Measurements from ENCODE around the gene ABCC4. TPM values are rescaled to one million over a fixed set of nuclear protein-coding genes. Genes with fewer than 3 reads are reported as not detected.

ABCC4 gene
- total and polyA plus RNA-seq, 2 donors (not counting 1 experiment from before 2014, with no cell fraction given) = 1.8 to 7.1 TPM

DNA sequence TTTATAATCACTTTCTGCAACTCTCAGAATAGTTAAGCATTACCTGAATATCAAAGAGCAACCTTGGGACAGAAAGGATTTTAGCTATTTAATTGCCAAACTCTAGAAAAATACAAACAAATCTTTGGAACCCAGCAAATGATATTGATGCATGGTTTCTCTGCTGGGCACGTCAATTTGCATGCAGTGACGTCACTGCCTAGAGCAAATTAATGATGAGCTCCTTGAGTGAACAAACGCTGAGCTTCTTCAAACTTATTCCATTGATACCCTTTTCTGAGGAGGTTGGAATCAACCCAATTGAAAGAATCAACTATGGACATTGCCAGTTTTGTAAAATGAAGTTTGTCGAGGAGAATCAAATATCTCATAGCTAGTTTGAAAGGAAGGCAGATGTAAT is 329.0 kb downstream of the ABCC4 start:
- H3K27me3 Mint-ChIP-seq = peaks cover 20% of the 10 kb centered on the region
- CTCF ChIA-PET = no interaction called here

More for the DNA sequence above, 329.0 kb downstream of the ABCC4 start:
- no peaks in the 10 kb centered on the region for H3K9me3 Mint-ChIP-seq (ENCODE audit: insufficient read depth)
- no peak overlapping the region for H3K4me3 Mint-ChIP-seq
- DNase-seq (no peak), ATAC-seq (ENCODE audit: low read depth) (no peak)
- no peaks in the 10 kb centered on the region for H3K79me2 ChIP-seq (ENCODE audit: control insufficient read depth, insufficient read depth, low read length)
- no peak overlapping the region for H3K27ac Mint-ChIP-seq
- no peak overlapping the region for H3K4me2 ChIP-seq (replicated peaks; ENCODE audit: low read depth, low read length, poor library complexity, severe bottlenecking)
- H2AFZ ChIP-seq (ENCODE audit: insufficient read depth, low read depth, low read length, poor library complexity, severe bottlenecking) = no peak overlapping the region
- peaks cover under 1% of the 10 kb centered on the region for H3K4me1 Mint-ChIP-seq
- POLR2A ChIA-PET = no interaction called here
- no peaks in the 10 kb centered on the region for H3K4me1 ChIP-seq (ENCODE audit: control insufficient read depth in 2 of 2, insufficient read depth in 2 of 2, low read length in 2 of 2)
- WGBS (ENCODE audit: insufficient coverage) = 73% methylated on average over 2 of the region's 4 CpGs
- TF ChIP-seq, protein P1, sequence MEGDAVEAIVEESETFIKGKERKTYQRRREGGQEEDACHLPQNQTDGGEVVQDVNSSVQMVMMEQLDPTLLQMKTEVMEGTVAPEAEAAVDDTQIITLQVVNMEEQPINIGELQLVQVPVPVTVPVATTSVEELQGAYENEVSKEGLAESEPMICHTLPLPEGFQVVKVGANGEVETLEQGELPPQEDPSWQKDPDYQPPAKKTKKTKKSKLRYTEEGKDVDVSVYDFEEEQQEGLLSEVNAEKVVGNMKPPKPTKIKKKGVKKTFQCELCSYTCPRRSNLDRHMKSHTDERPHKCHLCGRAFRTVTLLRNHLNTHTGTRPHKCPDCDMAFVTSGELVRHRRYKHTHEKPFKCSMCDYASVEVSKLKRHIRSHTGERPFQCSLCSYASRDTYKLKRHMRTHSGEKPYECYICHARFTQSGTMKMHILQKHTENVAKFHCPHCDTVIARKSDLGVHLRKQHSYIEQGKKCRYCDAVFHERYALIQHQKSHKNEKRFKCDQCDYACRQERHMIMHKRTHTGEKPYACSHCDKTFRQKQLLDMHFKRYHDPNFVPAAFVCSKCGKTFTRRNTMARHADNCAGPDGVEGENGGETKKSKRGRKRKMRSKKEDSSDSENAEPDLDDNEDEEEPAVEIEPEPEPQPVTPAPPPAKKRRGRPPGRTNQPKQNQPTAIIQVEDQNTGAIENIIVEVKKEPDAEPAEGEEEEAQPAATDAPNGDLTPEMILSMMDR (IDR thresholded peaks at IDR 0.05) = no peak
- no peak for TF ChIP-seq EZH2 (IDR thresholded peaks at IDR 0.05; ENCODE audit: borderline replicate concordance, insufficient read depth, low read depth, low read length, poor library complexity, severe bottlenecking)
- H4K20me1 ChIP-seq (ENCODE audit: control insufficient read depth, insufficient read depth, low read length, poor library complexity, severe bottlenecking) = no peaks in the 10 kb centered on the region
- H3K27me3 ChIP-seq (replicated peaks in 1 of 4; ENCODE audit: control extremely low read depth in 1 of 4, control insufficient read depth in 3 of 4, insufficient read depth in 4 of 4, low read length in 3 of 4) = peaks cover 0 to 17% (median 11%) of the 10 kb centered on the region in 4 experiments
- intact Hi-C loops (cut with micrococcal nuclease) = no loop called here
- no peak overlapping the region for H3K9ac ChIP-seq (ENCODE audit: low read length)
- H3K27ac ChIP-seq (ENCODE audit: low read length in 2 of 2) = no peak overlapping the region
- no peaks in the 10 kb centered on the region for H3K36me3 ChIP-seq (replicated peaks in 1 of 2; ENCODE audit: control extremely low read depth in 1 of 2, control insufficient read depth in 1 of 2, extremely low read depth in 1 of 2, insufficient read depth in 2 of 2, low read length in 1 of 2)
- H3K4me3 ChIP-seq (ENCODE audit: control extremely low read depth in 1 of 5, extremely low read depth in 1 of 5, insufficient read depth in 1 of 5, low read depth in 2 of 5, low read length in 4 of 5) = no peak overlapping the region
- H3K9me3 ChIP-seq (ENCODE audit: control extremely low read depth in 1 of 3, control insufficient read depth in 2 of 3, insufficient read depth in 1 of 3, low read length in 2 of 3) = peaks cover 0 to 1% (median 0%) of the 10 kb centered on the region in 3 donors

Small RNA genes lying within 50 kb of the gene (small RNA-seq; reads per million reads assigned to genes)
- gene RNU6-62P (ENCODE audit: insufficient read length, low read depth, low replicate concordance) = not detected
- not detected for gene RNY3P8 (ENCODE audit: insufficient read length, low read depth, low replicate concordance)
- not detected for gene RNY4P27 (ENCODE audit: insufficient read length, low read depth, low replicate concordance)
